Mucosa of rectum (tissue), 2 donors: ENCODE data around the gene SRSF2.
"Not testable (repeated sequence)": the region's sequence is repeated elsewhere in the genome, so short reads cannot be mapped to it uniquely, and the experiment has no call there.

Experiments
- H3K27ac ChIP-seq, 2 donors: one replicate each; pipeline ENCODE4 v1.7.0; 2013; ENCODE audit warnings: inconsistent platforms in 2 of 2, low read depth in 2 of 2, low read length in 2 of 2
- H3K27me3 ChIP-seq, 2 donors: one replicate each; pipeline ENCODE4 v1.7.0; 2013; ENCODE audit warnings: low read length in 2 of 2; ENCODE audit not compliant: control insufficient read depth in 2 of 2, insufficient read depth in 2 of 2
- H3K36me3 ChIP-seq, 2 donors: one replicate each; pipeline ENCODE4 v1.7.0; 2013; ENCODE audit warnings: low read length in 2 of 2; ENCODE audit not compliant: control insufficient read depth in 2 of 2, insufficient read depth in 2 of 2
- H3K4me1 ChIP-seq, 2 donors: one replicate each; pipeline ENCODE4 v1.7.0; 2013; ENCODE audit warnings: low read length in 2 of 2, mild to moderate bottlenecking in 1 of 2; ENCODE audit not compliant: control insufficient read depth in 2 of 2, insufficient read depth in 2 of 2
- H3K4me3 ChIP-seq, 2 donors: one replicate each; pipeline ENCODE4 v1.7.0; 2013; ENCODE audit warnings: low read length in 2 of 2
- H3K9ac ChIP-seq, 2 donors: one replicate each; pipeline ENCODE4 v1.7.0; 2013; ENCODE audit warnings: low read length in 2 of 2, low read depth in 1 of 2, mild to moderate bottlenecking in 1 of 2
- H3K9me3 ChIP-seq, 2 donors: one replicate each; pipeline ENCODE4 v1.7.0; 2013; ENCODE audit warnings: low read length in 2 of 2; ENCODE audit not compliant: control insufficient read depth in 2 of 2
- donor health status: healthy.
- donor health status: Normal muscosa, but diverticular disease.

Gene SRSF2

DNA sequence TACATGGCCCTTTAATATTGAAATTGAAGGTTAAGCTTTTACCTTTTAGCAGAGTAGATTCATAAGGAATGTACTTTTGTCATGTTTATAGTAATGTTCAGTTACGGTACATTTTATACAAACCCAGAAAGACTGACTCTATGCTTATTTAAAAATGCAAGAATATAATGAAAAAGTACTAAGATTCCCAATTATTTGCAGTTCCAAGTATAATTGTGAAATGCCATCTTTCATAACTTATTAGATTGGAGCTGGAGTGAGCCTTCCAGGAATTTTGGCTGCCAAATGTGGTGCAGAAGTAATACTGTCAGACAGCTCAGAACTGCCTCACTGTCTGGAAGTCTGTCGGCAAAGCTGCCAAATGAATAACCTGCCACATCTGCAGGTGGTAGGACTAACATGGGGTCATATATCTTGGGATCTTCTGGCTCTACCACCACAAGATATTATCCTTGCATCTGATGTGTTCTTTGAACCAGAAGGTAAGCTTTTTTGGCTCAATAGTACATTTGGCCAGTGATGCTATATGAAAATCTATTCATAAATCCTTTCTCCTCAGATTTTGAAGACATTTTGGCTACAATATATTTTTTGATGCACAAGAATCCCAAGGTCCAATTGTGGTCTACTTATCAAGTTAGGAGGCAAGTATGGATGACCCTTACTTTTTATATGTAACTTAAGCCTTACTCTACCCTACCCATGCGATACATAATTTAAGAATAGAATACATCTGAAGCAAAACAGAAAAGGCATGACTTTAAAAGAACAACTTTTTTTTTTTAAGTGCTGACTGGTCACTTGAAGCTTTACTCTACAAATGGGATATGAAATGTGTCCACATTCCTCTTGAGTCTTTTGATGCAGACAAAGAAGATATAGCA is 4.2 kb downstream of the SRSF2 start:
- Histone ChIP-seq H3K9ac (no peak overlapping the region), H3K4me1 (peaks cover 27 to 30% of the 10 kb centered on the region in 2 donors), H3K27ac (no peak overlapping the region), H3K36me3 (peaks cover 39 to 44% of the 10 kb centered on the region in 2 donors), H3K27me3 (no peaks in the 10 kb centered on the region), H3K4me3 (peak overlapping the region in 1 of 2 donors; percentile 32), H3K9me3 (no peaks in the 10 kb centered on the region)

DNA sequence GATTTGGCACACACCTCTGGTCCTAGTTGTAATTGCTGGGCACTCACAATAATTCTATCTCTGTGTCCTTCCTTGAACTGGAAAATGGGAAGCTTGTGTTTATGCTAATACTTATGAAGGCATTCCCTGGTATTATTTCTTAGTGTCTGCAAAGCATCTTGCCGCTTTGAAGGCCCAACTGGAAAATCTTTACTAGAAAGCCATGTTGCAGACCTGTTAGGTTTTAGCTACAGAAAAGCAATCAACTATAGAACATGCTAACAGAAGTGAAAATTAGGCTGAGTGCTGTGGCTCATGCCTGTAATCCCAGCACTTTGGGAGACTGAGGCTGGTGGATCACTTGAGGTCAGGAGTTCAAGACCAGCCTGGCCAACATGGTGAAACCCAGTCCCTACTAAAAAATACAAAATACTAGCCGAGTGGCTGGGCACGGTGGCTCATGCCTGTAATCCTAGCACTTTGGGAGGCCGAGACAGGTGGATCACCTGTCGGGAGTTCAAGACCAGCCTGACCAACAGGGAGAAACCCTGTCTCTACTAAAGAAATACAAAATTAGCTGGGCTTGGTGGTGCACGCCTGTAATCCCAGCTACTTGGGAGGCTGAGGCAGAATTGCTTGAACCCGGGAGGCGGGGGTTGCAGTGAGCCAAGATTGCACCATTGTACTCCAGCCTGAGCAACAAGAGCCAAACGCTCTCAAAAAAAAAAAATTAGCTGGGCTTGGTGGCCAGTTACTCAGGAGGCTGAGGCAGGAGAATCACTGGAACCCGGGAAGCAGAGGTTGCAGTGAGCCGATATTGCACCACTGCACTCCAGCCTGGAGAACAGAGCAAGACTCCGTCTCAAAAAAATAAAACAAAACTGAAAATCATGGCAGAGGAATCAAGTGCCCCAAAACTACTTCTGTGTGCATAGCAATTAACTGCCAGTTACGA is 5.1 kb downstream of the SRSF2 start:
- H3K27ac ChIP-seq, H3K4me3 ChIP-seq, H3K9me3 ChIP-seq, H3K27me3 ChIP-seq, H3K9ac ChIP-seq: not testable (repeated sequence)
- Histone ChIP-seq H3K4me1 (peaks cover 36 to 37% of the 10 kb centered on the region in 2 donors), H3K36me3 (peaks cover 39 to 44% of the 10 kb centered on the region in 2 donors)

DNA sequence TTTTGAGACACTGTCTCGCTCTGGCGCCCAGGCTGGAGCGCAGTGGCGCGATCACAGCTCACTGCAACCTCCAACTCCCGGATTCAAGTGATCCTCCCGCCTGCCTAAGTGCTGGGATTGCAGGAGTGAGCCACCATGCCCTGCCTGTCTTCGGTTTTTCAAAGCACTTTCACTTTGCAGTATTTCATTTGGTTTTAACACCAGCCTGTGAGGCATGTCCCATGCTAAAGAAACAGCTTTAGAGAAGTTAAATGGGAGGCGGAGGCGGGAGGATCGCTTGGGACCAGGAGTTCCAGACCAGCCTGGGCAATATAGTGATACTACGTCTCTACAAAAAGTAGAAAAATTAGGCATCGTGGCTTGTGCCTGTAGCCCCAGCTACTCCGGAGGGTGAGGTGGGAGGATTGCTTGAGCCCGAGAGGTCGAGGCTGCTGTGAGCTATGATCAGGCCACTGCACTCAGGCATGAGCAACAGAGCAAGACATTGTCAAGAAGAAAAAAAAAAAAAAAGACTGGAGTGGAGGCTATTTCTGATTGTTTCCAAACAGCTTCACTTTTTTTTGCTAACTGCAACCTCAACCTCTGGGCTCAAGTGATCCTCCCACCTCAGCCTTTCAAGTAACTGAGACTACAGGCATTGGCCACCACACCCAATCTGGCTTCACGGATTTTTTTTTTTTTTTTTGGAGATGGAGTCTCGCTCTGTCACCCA is 9.2 kb downstream of the SRSF2 start:
- Histone ChIP-seq H3K36me3 (peaks cover 15 to 24% of the 10 kb centered on the region in 2 donors), H3K27ac (peak overlapping the region; percentile 100), H3K9me3 (no peaks in the 10 kb centered on the region), H3K4me3 (peak overlapping the region; percentile 91 to 92), H3K9ac (peak overlapping the region; percentile 91 to 95), H3K27me3 (no peaks in the 10 kb centered on the region), H3K4me1 (peaks cover 24 to 28% of the 10 kb centered on the region in 2 donors)

DNA sequence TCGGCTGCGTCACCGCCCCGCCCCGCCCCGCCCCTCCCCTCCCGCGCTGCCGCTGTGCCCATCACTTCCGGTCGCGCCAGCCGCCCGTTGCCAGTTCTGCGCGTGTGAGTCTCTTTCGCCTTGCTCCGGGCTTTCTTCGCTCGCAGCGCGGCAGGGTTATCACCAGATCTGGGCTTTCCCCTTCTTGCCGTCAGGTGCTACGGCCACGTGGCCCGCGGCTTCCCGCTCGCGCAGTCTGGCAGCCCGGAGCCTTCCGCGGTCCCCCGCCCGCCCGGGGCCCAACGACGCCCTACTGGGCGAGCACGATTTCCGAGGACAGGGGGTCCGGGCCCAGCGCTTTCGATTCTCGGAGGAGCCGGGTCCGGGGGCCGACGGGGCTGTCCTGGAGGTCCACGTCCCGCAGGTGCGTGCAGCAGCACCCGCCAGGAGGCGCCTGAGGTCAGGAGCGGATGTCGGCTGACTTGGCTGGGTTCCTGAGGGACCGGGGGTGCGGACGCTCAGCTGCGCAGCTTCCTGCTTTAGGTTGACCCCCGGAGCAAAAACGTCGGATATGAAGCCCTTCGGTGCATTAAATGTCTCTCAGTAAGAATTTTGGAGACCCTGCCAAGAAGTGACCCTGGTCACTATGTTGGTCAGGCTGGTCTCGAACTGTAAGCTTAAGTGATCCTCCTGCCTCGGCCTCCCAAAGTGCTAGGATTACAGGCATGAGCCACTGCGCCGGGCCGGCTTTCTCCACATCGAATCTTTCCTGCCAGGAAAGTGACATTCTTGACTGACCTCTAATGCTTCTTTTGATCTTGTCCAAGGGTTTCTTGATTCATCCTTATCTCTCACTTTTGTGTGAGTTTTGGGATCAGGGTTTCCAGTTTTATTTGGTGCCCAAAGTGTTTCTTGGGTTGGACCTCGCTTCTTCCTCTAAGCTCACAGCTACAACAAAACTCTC is 10.1 kb downstream of the SRSF2 start, which contains the start of gene METTL23:
Gene METTL23 (plus strand): TSS at position 64 of the 943 bp plus-strand sequence. CDS start 2,872 bp downstream, outside the sequence.
- peaks cover 24 to 28% of the 10 kb centered on the region in 2 donors for H3K4me1 ChIP-seq
- peaks cover 17 to 22% of the 10 kb centered on the region in 2 donors for H3K36me3 ChIP-seq
- H3K27ac ChIP-seq: peak within 1 kb of the TSS; percentile 100
- peak within 1 kb of the TSS; percentile 91 to 92 for H3K4me3 ChIP-seq
- peak within 1 kb of the TSS; percentile 91 to 99 for H3K9ac ChIP-seq
- H3K27me3 ChIP-seq: no peaks in the 10 kb centered on the region
- no peaks in the 10 kb centered on the region for H3K9me3 ChIP-seq

DNA sequence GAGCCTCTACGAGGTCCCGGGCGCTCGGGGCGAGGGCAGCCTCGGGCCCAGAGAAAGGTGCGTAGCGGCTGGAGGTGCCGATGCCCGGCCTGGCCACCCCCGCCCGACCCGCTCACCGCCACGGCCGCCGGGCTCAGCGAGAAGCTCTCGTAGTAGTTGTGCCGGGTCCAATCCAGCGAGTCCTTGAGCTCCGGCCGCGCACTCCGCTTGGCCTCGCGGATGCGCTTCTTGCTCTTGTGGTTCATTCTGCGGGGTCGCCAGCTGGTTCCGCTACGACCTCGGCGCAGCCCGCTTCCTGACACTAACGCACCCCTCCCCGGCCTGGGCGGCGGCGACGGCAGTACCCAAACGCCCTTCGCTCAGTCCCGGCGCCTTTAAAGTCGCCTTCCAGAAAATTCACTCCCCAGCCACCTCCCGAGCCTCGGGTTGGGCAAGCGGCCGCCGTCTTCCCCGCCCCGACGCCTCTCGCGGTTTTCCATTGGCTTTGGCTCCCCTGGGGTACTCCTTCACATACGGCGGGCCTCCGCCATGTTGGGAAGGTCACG is 10.8 kb downstream of the SRSF2 start, which contains the start of gene JMJD6:
Gene JMJD6 (minus strand): TSS at position 376 of the 545 bp plus-strand sequence. CDS start 131 bp downstream, at position 245.
- no peaks in the 10 kb centered on the region for H3K27me3 ChIP-seq
- H3K27ac ChIP-seq: peak within 1 kb of the TSS; percentile 100
- H3K9me3 ChIP-seq: no peaks in the 10 kb centered on the region
- peak within 1 kb of the TSS; percentile 91 to 99 for H3K9ac ChIP-seq
- peaks cover 19 to 23% of the 10 kb centered on the region in 2 donors for H3K36me3 ChIP-seq
- peak within 1 kb of the TSS; percentile 91 to 92 for H3K4me3 ChIP-seq
- H3K4me1 ChIP-seq: peaks cover 24 to 28% of the 10 kb centered on the region in 2 donors

DNA sequence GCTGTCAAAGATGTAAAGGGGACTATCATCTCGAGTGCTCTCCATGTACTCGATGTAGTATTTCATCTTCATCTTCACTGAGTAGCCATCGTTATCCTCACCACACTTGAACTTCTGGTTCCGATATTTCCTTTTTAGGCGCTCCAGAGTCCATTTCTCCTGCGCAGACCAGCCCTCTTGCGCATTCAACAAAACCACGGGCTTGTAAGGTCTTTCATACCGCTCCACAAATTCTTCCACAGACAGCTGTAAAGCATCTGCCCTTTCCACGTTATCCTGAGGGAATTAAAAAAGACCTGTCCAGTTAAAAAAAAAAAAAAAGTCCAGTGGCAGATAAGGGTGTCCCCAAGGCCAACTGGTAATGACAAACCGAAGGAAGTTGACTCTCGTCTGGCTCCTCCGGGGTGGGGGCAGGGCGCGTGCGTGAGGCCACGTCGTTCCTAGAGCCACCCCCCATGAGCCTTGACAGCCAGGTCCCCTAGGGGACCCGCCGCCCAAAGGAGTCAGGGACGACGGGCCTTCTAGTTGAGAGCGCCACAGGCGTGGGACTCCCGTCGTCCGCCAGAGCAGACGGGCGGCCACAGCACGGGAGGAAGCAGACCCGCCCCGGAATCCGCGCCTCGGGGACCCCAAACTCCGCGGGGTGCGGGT is 11.4 kb downstream of the SRSF2 start:
- H3K4me3 ChIP-seq: peak overlapping the region; percentile 91 to 92
- H3K9me3 ChIP-seq: no peaks in the 10 kb centered on the region
- H3K27me3 ChIP-seq: no peaks in the 10 kb centered on the region
- peak overlapping the region; percentile 100 for H3K27ac ChIP-seq
- peaks cover 24 to 28% of the 10 kb centered on the region in 2 donors for H3K4me1 ChIP-seq
- peak overlapping the region; percentile 91 to 99 for H3K9ac ChIP-seq
- H3K36me3 ChIP-seq: peaks cover 24 to 25% of the 10 kb centered on the region in 2 donors

DNA sequence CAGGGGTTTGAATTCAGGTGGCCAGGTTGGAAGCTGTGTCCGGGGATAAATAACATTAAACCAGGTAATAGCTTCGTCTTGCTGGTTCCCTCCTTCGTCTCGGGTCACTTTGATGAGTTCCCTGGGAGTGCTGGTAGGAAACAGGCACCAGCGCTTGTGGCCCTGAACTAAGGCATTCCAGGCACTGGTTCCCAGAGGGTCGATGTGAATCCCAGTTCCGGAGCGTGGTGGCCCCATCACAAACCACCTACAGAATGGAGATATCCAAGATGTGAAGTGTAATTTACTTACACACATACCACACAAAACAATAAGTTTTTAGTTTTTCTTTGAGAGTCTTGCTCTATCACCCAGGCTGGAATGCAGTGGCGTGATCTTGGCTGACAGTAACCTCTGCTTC is 13.3 kb downstream of the SRSF2 start:
- Histone ChIP-seq H3K27ac (no peak overlapping the region), H3K9me3 (no peaks in the 10 kb centered on the region), H3K27me3 (no peaks in the 10 kb centered on the region), H3K9ac (no peak overlapping the region), H3K4me3 (no peak overlapping the region), H3K4me1 (peaks cover 19 to 23% of the 10 kb centered on the region in 2 donors), H3K36me3 (peaks cover 41 to 42% of the 10 kb centered on the region in 2 donors)

DNA sequence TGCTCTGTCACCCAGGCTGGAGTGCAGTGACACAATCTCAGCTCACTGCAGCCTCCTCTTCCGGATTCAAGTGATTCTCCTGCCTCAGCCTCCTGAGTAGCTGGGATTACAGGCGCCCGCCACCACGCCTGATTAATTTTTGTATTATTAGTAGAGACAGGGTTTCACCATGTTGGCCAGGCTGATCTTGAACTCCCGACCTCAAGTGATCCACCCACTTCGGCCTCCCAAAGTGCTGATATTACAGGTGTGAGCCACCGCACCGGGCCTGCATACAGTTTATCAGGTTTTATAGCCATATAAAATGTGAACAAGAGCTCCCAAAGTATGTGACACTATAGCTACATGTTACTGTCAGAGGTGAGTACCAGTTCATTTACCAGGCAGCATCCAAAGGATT is 14.2 kb downstream of the SRSF2 start:
- not testable (repeated sequence) for H3K4me3 ChIP-seq
- H3K36me3 ChIP-seq: peaks cover 49 to 50% of the 10 kb centered on the region in 2 donors
- peaks cover 17 to 21% of the 10 kb centered on the region in 2 donors for H3K4me1 ChIP-seq

More for the DNA sequence above, 14.2 kb downstream of the SRSF2 start:
- H3K27me3 ChIP-seq, H3K9me3 ChIP-seq, H3K27ac ChIP-seq, H3K9ac ChIP-seq: not testable (repeated sequence)
